Heart right ventricle (tissue), 16 donors: ENCODE results near the gene EFHD2. TPM values are rescaled to one million over a fixed set of nuclear protein-coding genes. Genes with fewer than 3 reads are reported as not detected.

ENCODE experiments used
- ATAC-seq, 8 donors: fragments of 200-7000 bp; cut with Tn5 transposase; one replicate each; pipeline ENCODE4 v1.9.1; 2020; ENCODE audit warnings: mild to moderate bottlenecking in 8 of 8, moderate library complexity in 8 of 8, moderate number of reproducible peaks in 1 of 8
- DNase-seq, 2 donors: peaks; one replicate each; pipeline ENCODE4 v3.0.0-alpha.2; 2020
- H3K27ac ChIP-seq, 10 donors: fragments of 200-600 bp; sonication (generic) in 2 of 10; one replicate each; pipeline versions ENCODE4 v1.5.0 to v1.8.0; 2020 to 2022; ENCODE audit warnings: mild to moderate bottlenecking in 3 of 10
- H3K27me3 ChIP-seq, 7 donors: fragments of 200-600 bp; one replicate each; pipeline ENCODE4 v1.8.0; 2021 to 2022; ENCODE audit warnings: mild to moderate bottlenecking in 2 of 7
- H3K36me3 ChIP-seq, 9 donors: fragments of 200-600 bp; sonication (generic) in 1 of 9; one replicate each; pipeline versions ENCODE4 v1.5.0 to v1.8.0; 2020 to 2022; ENCODE audit warnings: mild to moderate bottlenecking in 2 of 9
- H3K4me1 ChIP-seq, 9 donors: fragments of 200-600 bp; sonication (generic) in 1 of 9; one replicate each; pipeline versions ENCODE4 v1.5.0 to v1.8.0; 2020 to 2022; ENCODE audit warnings: mild to moderate bottlenecking in 4 of 9
- H3K4me3 ChIP-seq, 10 donors: fragments of 200-600 bp; sonication (generic) in 2 of 10; one replicate each; pipeline versions ENCODE4 v1.5.0 to v1.8.0; 2020 to 2022; ENCODE audit warnings: mild to moderate bottlenecking in 7 of 10, moderate library complexity in 2 of 10
- H3K9me3 ChIP-seq, 11 donors: fragments of 200-600 bp in 10 of 11; sonication (generic) in 2 of 11; one replicate each; pipeline versions ENCODE4 v1.5.0 to v1.8.0; 2013 to 2022; ENCODE audit warnings: mild to moderate bottlenecking in 2 of 11, control low read depth in 1 of 11, moderate library complexity in 1 of 11
- WGBS, 2 donors: extraction: QIAGEN DNeasy Blood & Tissue Kit; methylation state at CpG; one replicate each; pipeline ENCODE4 v1.1.7; 2013; ENCODE audit warnings: inconsistent platforms in 1 of 2; 5-methylcytosine and 5-hydroxymethylcytosine counted together
- intact Hi-C, 10 donors: fragments of 100-400 bp; cut with DNase I; formaldehyde crosslinking; loops; one replicate each; pipeline versions ENCODE4 v1.11.1 to v1.14.2; 2022
- polyA plus RNA-seq, 2 donors: library from polyadenylated mRNA; stranded (reverse); fragments of 200-250 nt; gene quantifications; one replicate each; pipeline ENCODE4 v1.2.3, GENCODE V29; 2013
- total RNA-seq, 10 donors: library from RNA; stranded (reverse); fragmentation: NEBNext Ultra II Directional in 3 of 10; extraction: Animal tissue kit (Norgen Biotek cat#: 25700) in 3 of 10; gene quantifications; one replicate each; pipeline versions ENCODE4 v1.2.1 to v1.2.4, GENCODE V29; 2021 to 2023
- TF ChIP-seq, protein P1 (sequence below), 9 donors: fragments of 200-600 bp; sonication (generic) in 2 of 9; IDR thresholded peaks; one replicate each; pipeline versions ENCODE4 v1.5.0 to v1.8.0; 2021 to 2022; ENCODE audit warnings: antibody characterized with exemption in 9 of 9, mild to moderate bottlenecking in 5 of 9, moderate library complexity in 1 of 9
- donor health status: Arrhythmogenic right ventricular cardiomyopathy.
- donor health status: ischemic (EF 13 %, LVEDD 7.1; RV severe dilation, severe dysfunction).
- donor health status: healthy with polysubstance abuse.
- donor health status: DM: no; HTN: yes; CAD: no.
- donor health status: DM: no; HTN: no; CAD: no.
- donor health status: ischemic (EF 25% LVEDD 6.9; RV normal size, moderate dysfunction).
- donor health status: ischemic (EF 25% LVEDD 5.7; RV mildly dilated, moderate dysfunction).
- donor health status: healthy.
- donor health status: DM: yes; HTN: yes; CAD: no.
- donor health status: Ischemic cardiomyopathy.
- donor health status: ischemic (EF 35%, LVEDD 5.7; RV mildly dilated, moderate dysfunction).
- donor health status: nonischemic (EF 11% LVEDD 7.7; RV severe dilation, severe dysfunction).
- donor health status: DM: yes; HTN: yes; CAD: no.
- donor health status: PGD.
- donor health status: ischemic (EF 29% LVEDD 5.4; RV normal size, mild dysfunction).
- donor health status: nonischemic (EF 23%, LVEDD 6.1; RV moderate dilation, normal function).

The EFHD2 gene
- total and polyA plus RNA-seq, 12 donors, result 9.4 to 32.1 (median 14.7) TPM

DNA sequence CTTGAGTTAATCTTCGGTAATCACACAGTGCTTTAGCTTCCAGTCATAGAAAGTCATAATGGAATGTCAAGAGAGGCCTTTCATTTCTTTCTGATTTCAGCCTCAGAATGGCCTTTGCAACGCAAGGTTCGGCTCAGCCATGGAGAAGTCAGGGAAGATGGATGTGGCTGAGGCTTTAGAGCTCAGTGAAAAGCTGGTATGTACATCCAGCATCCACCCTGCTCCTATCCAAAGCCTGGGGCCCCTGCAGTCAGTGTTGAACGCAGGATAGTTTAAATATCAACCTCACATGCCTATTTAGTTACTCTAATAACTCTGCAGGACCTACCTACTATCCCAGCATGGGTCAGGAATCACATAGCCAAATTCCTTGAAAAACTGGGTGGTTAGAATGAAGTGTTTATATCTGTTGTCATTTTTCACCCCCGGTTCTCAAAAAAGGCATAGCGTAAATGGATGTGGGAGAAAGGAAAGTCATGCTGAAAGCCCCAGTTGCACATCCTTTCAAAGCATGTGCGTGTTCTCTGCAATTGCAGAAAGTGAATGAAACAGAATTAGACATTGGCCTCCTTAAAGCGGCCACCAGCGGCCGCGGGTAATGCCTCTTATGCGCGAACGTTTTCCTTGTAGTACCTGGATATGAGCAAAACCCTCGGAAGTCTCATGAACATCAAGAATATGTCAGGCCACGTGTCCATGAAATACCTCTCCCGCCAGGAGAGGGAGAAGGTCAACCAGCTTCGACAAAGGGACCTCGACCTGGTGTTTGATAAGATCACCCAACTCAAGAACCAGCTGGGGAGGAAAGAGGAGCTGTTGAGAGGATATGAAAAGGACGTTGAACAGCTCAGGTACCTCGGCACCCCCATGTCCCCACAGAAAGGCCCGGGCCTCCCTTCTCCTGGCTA, 28.8 kb upstream of the EFHD2 start:
- H3K9me3 ChIP-seq, result no peaks in the 10 kb centered on the region
- TF ChIP-seq, protein P1, sequence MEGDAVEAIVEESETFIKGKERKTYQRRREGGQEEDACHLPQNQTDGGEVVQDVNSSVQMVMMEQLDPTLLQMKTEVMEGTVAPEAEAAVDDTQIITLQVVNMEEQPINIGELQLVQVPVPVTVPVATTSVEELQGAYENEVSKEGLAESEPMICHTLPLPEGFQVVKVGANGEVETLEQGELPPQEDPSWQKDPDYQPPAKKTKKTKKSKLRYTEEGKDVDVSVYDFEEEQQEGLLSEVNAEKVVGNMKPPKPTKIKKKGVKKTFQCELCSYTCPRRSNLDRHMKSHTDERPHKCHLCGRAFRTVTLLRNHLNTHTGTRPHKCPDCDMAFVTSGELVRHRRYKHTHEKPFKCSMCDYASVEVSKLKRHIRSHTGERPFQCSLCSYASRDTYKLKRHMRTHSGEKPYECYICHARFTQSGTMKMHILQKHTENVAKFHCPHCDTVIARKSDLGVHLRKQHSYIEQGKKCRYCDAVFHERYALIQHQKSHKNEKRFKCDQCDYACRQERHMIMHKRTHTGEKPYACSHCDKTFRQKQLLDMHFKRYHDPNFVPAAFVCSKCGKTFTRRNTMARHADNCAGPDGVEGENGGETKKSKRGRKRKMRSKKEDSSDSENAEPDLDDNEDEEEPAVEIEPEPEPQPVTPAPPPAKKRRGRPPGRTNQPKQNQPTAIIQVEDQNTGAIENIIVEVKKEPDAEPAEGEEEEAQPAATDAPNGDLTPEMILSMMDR (IDR thresholded peaks at IDR 0.05), result no peak
- DNase-seq (no peak), ATAC-seq (no peak)
- H3K36me3 ChIP-seq, result no peaks in the 10 kb centered on the region
- intact Hi-C loops, result loop anchor here in 1 of 10 donors (10.0 kb wide), 1 partner anchor 64 kb away; no protein-coding TSS in a partner anchor
- no peak overlapping the region for H3K27ac ChIP-seq
- H3K4me1 ChIP-seq, result peaks cover 0 to 6% (median 0%) of the 10 kb centered on the region in 9 donors
- peaks cover 0 to 31% (median 16%) of the 10 kb centered on the region in 7 donors for H3K27me3 ChIP-seq
- H3K4me3 ChIP-seq, result no peak overlapping the region
- WGBS, 2 donors, result 87 to 92% methylated on average over 22 of the region's 22 CpGs

DNA sequence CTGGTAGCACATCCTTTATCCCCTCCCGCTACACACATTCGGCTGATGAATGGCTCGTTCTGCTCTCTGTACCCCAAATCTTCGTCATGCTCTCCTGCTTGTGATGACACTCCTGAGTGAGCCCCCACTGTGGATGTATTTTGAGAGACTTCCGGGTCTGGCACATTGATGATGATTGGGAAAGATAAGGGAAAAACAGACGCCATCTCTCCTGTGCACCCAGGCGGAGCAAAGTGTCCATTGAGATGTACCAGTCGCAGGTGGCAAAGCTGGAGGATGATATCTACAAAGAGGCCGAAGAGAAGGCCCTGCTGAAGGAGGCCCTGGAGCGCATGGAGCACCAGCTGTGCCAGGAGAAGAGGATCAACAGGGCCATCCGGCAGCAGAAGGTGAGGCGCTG, 27.9 kb upstream of the EFHD2 start:
- H3K27ac ChIP-seq, result no peak overlapping the region
- H3K4me1 ChIP-seq, result peaks cover 0 to 16% (median 5%) of the 10 kb centered on the region in 9 donors
- TF ChIP-seq, protein P1 (IDR thresholded peaks at IDR 0.05), result no peak
- intact Hi-C loops, result loop anchor here in 1 of 10 donors (10.0 kb wide), 1 partner anchor 63 kb away; no protein-coding TSS in a partner anchor
- DNase-seq (no peak), ATAC-seq (no peak)
- no peaks in the 10 kb centered on the region for H3K36me3 ChIP-seq
- 89 to 90% methylated on average over 12 of the region's 12 CpGs for WGBS, 2 donors
- H3K27me3 ChIP-seq, result peaks cover 0 to 34% (median 21%) of the 10 kb centered on the region in 7 donors
- no peak overlapping the region for H3K4me3 ChIP-seq
- no peaks in the 10 kb centered on the region for H3K9me3 ChIP-seq

DNA sequence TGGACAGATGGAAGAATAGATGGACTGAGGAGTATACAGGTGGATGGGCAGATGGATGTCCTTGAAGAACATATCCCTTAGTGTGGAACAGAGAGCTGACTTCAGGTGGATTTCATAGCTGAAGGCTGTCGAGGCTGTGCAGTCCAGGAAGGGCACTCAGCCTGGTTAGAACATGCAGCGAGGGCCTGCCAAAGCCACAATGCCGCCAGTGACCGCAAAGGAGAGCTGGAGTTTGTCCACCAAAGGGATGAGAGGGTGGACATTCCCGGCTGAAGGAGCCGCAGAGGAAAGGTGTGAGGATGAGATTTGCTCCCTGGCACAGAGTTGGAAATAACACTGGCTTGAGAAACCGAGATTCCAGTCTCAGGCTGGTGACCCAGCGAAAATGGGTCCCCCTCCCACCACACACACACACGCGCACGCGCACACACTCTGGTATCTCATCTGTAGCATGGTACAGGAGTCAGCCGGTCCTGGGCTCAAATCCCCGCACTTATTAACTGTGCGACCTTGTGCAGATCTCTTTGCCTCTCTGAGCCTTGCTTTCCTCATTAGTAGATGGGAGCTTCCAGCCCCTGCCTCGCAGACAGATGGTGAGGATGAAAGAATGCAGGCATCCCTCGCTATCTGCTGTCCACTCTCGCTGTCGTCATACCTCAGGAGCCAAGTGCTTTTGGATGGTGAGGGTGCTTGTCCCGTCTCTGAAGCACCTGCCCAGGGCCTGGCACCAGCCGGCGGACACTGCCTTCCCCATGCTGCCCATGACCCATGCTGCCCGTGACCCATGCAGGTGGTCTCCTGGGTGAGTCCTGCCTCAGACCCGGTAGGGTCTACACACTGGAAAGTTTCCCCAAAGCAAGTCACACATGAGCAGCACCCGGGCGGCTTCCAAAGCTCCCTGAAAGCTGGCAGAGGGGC, 26.8 kb upstream of the EFHD2 start:
- H3K4me3 ChIP-seq, result no peak overlapping the region
- H3K36me3 ChIP-seq, result no peaks in the 10 kb centered on the region
- H3K9me3 ChIP-seq, result no peaks in the 10 kb centered on the region
- peaks cover 0 to 42% (median 28%) of the 10 kb centered on the region in 7 donors for H3K27me3 ChIP-seq
- peaks cover 0 to 16% (median 5%) of the 10 kb centered on the region in 9 donors for H3K4me1 ChIP-seq
- DNase-seq (no peak), ATAC-seq (peak in 3 of 8 donors; percentile 27 to 40 (median 32))
- intact Hi-C loops, result loop anchor here in 1 of 10 donors (10.0 kb wide), 1 partner anchor 62 kb away; no protein-coding TSS in a partner anchor
- WGBS, 2 donors, result 76 to 79% methylated on average over 26 of the region's 26 CpGs
- no peak overlapping the region for H3K27ac ChIP-seq
- TF ChIP-seq, protein P1 (IDR thresholded peaks at IDR 0.05), result no peak

DNA sequence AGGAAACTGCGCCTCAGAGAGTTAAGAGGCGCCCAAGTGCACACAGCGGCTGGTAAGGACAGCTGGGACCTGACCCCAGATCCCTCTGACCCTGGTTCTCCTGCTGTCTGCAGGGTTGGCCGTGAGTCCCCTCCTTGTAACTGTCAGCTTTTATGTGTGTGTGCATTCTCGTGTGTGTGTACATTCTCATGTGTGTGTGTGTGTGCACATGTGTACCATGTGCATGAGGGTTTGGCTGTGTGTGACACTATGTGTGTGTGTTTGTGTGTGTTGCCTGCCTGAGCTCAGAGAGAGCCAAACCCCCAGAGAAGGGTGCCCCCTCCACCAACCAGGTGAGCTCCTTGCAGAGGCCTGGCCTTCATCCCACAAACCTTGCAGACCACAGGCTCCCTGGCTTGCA, 25.9 kb upstream of the EFHD2 start:
- no peak for ATAC-seq
- Histone ChIP-seq H3K9me3 (no peaks in the 10 kb centered on the region), H3K27me3 (peaks cover 0 to 48% (median 30%) of the 10 kb centered on the region in 7 donors), H3K27ac (no peak overlapping the region), H3K4me3 (no peak overlapping the region), H3K36me3 (no peaks in the 10 kb centered on the region), H3K4me1 (peaks cover 0 to 16% (median 5%) of the 10 kb centered on the region in 9 donors)
- WGBS, 2 donors, result 97 to 98% methylated on average over 5 of the region's 5 CpGs
- DNase-seq, result no peak
- TF ChIP-seq, protein P1 (IDR thresholded peaks at IDR 0.05), result no peak
- intact Hi-C loops, result loop anchor here in 1 of 10 donors (10.0 kb wide), 1 partner anchor 61 kb away; no protein-coding TSS in a partner anchor
